ENCODE results near the gene STAG1. TPM values are rescaled to one million over a fixed set of nuclear protein-coding genes. Genes with fewer than 3 reads are reported as not detected.

Gene STAG1
- total RNA-seq, 1 experiment from 2014 or later = 43.7 TPM

DNA sequence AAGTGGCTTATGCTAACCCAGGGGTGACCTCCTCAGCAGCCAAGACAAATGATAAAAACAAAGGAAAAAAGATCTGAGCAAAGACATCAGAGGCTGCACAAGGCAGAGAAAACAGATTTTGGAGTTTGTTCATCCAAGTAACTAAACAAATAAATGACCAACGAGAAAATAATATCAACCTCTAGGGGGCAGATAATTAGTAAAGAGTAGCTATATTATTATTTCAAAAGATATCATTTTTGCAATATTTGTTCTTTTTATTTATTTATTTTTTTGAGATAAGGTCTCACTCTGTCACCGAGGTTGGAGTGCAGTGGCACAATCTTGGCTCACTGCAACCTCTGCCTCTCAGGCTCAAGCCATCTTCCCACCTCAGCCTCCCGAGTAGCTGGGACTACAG, 400.3 kb downstream of the STAG1 start:
- in situ Hi-C loops (cut with HindIII; ENCODE audit: low pct_unique_long_range_greater_than_20kb, low sequenced_read_pairs) (no loop called here), intact Hi-C loops (cut with micrococcal nuclease; ENCODE audit: unreplicated experiment) (loop anchor here (10.0 kb wide), 1 partner anchor 663 kb away; no protein-coding TSS in a partner anchor)
- H3K9me3 ChIP-seq (ENCODE audit: control insufficient read depth, insufficient read depth, low read depth, low read length) = no peaks in the 10 kb centered on the region
- 0 out of 2 replicates have a peak, but pooled peaks cover 2% of the 10 kb centered on the region for H3K36me3 ChIP-seq (ENCODE audit: control insufficient read depth, insufficient read depth, low read length)
- no TSS peak for BruUV-seq (replicated peaks)
- POLR2A ChIA-PET = no interaction called here
- DNase-seq (ENCODE audit: low read depth, low spot score) (no peak), ATAC-seq (no peak)
- no peak overlapping the region for H3K27ac ChIP-seq (ENCODE audit: low read length)
- CTCF ChIA-PET = interaction anchor here (0.6 kb wide), 1 partner anchor 301 kb away, joined by 3 read pairs; no protein-coding TSS in a partner anchor
- no peaks in the 10 kb centered on the region for H3K4me1 ChIP-seq (ENCODE audit: control insufficient read depth, insufficient read depth, low read length)
- no peaks in the 10 kb centered on the region for H3K27me3 ChIP-seq (ENCODE audit: control insufficient read depth, insufficient read depth, low read length)
- no peak for TF ChIP-seq POLR2AphosphoS5 (IDR thresholded peaks at IDR 0.05; ENCODE audit: low read depth, low read length)
- TF ChIP-seq REST (IDR thresholded peaks at IDR 0.05; ENCODE audit: insufficient read depth in 1 of 2, low read depth in 2 of 2, low read length in 1 of 2) = no peak
- TF ChIP-seq, protein P1, sequence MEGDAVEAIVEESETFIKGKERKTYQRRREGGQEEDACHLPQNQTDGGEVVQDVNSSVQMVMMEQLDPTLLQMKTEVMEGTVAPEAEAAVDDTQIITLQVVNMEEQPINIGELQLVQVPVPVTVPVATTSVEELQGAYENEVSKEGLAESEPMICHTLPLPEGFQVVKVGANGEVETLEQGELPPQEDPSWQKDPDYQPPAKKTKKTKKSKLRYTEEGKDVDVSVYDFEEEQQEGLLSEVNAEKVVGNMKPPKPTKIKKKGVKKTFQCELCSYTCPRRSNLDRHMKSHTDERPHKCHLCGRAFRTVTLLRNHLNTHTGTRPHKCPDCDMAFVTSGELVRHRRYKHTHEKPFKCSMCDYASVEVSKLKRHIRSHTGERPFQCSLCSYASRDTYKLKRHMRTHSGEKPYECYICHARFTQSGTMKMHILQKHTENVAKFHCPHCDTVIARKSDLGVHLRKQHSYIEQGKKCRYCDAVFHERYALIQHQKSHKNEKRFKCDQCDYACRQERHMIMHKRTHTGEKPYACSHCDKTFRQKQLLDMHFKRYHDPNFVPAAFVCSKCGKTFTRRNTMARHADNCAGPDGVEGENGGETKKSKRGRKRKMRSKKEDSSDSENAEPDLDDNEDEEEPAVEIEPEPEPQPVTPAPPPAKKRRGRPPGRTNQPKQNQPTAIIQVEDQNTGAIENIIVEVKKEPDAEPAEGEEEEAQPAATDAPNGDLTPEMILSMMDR (IDR thresholded peaks at IDR 0.05) = no peak; the same call in 1 of the 2 replicates
- TF ChIP-seq SIN3A (IDR thresholded peaks at IDR 0.05; ENCODE audit: borderline replicate concordance, insufficient read depth, low read depth, low read length) = no peak
- TF ChIP-seq TCF7L2 (IDR thresholded peaks at IDR 0.05; ENCODE audit: low read depth, low read length) = no peak
- H3K4me3 ChIP-seq (ENCODE audit: low read depth in 2 of 2, low read length in 2 of 2) = no peak overlapping the region

DNA sequence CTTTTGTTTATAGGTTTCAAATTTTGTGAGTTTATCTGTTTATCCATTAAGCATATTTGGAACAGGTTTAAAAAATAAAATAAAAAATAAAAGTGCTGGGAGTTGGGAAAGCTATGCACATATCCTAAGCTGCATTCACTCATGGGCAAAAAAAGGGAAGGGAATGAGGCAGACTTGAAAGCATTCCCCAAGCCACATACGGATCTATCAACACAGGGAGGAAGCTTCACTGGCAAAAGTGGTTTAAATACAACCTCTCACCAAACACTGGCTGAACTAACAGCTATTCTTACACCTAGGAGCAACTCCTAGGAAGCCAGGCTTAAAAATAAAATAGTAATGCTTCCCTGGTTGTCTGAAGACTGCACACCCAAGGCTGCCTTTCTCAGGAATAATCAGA, 400.8 kb downstream of the STAG1 start:
- no peak for TF ChIP-seq SIN3A (IDR thresholded peaks at IDR 0.05; ENCODE audit: borderline replicate concordance, insufficient read depth, low read depth, low read length)
- TF ChIP-seq REST (IDR thresholded peaks at IDR 0.05; ENCODE audit: insufficient read depth in 1 of 2, low read depth in 2 of 2, low read length in 1 of 2) = no peak
- TF ChIP-seq, protein P1 (IDR thresholded peaks at IDR 0.05) = no peak
- TF ChIP-seq TCF7L2 (IDR thresholded peaks at IDR 0.05; ENCODE audit: low read depth, low read length) = no peak
- no peak for TF ChIP-seq POLR2AphosphoS5 (IDR thresholded peaks at IDR 0.05; ENCODE audit: low read depth, low read length)
- ChIA-PET CTCF (interaction anchor here (0.6 kb wide), 1 partner anchor 301 kb away, joined by 3 read pairs; no protein-coding TSS in a partner anchor), POLR2A (no interaction called here)
- H3K9me3 ChIP-seq (ENCODE audit: control insufficient read depth, insufficient read depth, low read depth, low read length) = no peaks in the 10 kb centered on the region
- H3K36me3 ChIP-seq (ENCODE audit: control insufficient read depth, insufficient read depth, low read length) = 0 out of 2 replicates have a peak, but pooled peaks cover 2% of the 10 kb centered on the region
- no peak overlapping the region for H3K4me3 ChIP-seq (ENCODE audit: low read depth in 2 of 2, low read length in 2 of 2)
- intact Hi-C loops (cut with micrococcal nuclease; ENCODE audit: unreplicated experiment) (loop anchor here (10.0 kb wide), 1 partner anchor 663 kb away; no protein-coding TSS in a partner anchor), in situ Hi-C loops (cut with HindIII; ENCODE audit: low pct_unique_long_range_greater_than_20kb, low sequenced_read_pairs) (no loop called here)
- no peaks in the 10 kb centered on the region for H3K27me3 ChIP-seq (ENCODE audit: control insufficient read depth, insufficient read depth, low read length)
- BruUV-seq (replicated peaks) = no TSS peak
- no peak for ATAC-seq
- DNase-seq (ENCODE audit: low read depth, low spot score) = no peak
- H3K4me1 ChIP-seq (ENCODE audit: control insufficient read depth, insufficient read depth, low read length) = no peaks in the 10 kb centered on the region
- H3K27ac ChIP-seq (ENCODE audit: low read length) = no peak overlapping the region

All from Panc1 (cell line).